ENCODE measurements around the gene GMPS. TPM values are rescaled to one million over a fixed set of nuclear protein-coding genes. Genes with fewer than 3 reads are reported as not detected.

The GMPS gene
- total RNA-seq, 1 experiment from 2014 or later: 73.2 TPM

DNA sequence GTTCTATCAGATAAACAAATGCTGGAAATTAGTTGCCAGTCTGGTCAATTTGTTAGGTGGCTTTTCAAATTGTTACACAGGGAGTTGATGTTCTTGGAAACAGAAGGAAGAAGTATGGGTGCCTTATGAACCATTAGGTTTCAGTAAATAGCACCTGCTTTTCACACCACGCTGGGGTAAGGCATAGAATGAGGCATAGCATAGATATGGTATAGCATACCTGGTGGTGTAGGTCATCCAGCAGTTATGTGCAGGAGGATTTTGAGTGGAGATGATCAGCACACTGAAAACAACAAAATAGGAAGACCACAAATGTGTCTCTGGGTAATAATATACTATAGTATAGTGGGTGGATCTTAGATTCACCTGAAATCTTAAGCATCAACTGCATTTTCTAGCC is 121.4 kb downstream of the GMPS start:
- no peak for DNase-seq (ENCODE audit: low read depth)

Other genes starting within 250 kb of the GMPS start
- not detected in 2 replicates for gene PLCH1, start 125.6 kb upstream of the GMPS start, total RNA-seq (2014; rRNA removed)
- gene C3orf33, start 64.4 kb upstream of the GMPS start, total RNA-seq (2014; rRNA removed): 3.4 and 4.1 TPM in 2 replicates
- gene SLC33A1, start 16.2 kb upstream of the GMPS start, total RNA-seq (2014; rRNA removed): 28.2 and 30.5 TPM in 2 replicates
- 0.19 and 0.57 TPM in 2 replicates for gene KCNAB1, start 249.9 kb downstream of the GMPS start, total RNA-seq (2014; rRNA removed)